Endothelial cell of umbilical vein (primary cell): Measurements from ENCODE around the gene OSBPL10. TPM values are rescaled to one million over a fixed set of nuclear protein-coding genes. Genes with fewer than 3 reads are reported as not detected.

Experiments used
- BruUV-seq: library from RNA; stranded (reverse); fragments of 400-500 nt; replicated peaks from 2 replicates; lab custom pipeline; 2021; lab: Mats Ljungman, UMichigan
- CTCF ChIA-PET: fragments of 300-600, 350-600 bp; sonication (Branson Sonifier 250); formaldehyde crosslinking; loops from one replicate; lab custom pipeline; 2021; ENCODE audit warnings: antibody characterized with exemption, inconsistent platforms; lab: Charles Lee
- POLR2A ChIA-PET: fragments of 300-600, 350-600 bp; sonication (Branson Sonifier 250); formaldehyde crosslinking; loops from one replicate; lab custom pipeline; 2021; ENCODE audit warnings: antibody characterized with exemption, inconsistent platforms; lab: Charles Lee
- DNase-seq: peaks from one replicate; pipeline ENCODE4 v3.0.0-alpha.2; 2011; ENCODE audit warnings: low read depth, low spot score
- FAIRE-seq: peaks from 2 replicates; lab custom pipeline; 2011; peaks lifted over from hg19 to GRCh38; lab: Jason Lieb, UNC
- H2AFZ ChIP-seq: 2 replicates; pipeline ENCODE4 v1.6.0; 2012; ENCODE audit warnings: low read depth, low read length, control low read depth, inconsistent platforms
- H3K27ac ChIP-seq: 2 replicates; pipeline ENCODE4 v1.5.1; 2011; ENCODE audit warnings: low read depth, mild to moderate bottlenecking, control low read depth, low read length, moderate library complexity; ENCODE audit not compliant: insufficient read depth
- H3K27me3 ChIP-seq, 2 experiments: 2 replicates each; pipeline versions ENCODE4 v1.6.0 to v1.6.1; 2011; ENCODE audit warnings: low read length in 2 of 2, mixed read lengths in 1 of 2; ENCODE audit not compliant: control insufficient read depth in 2 of 2, insufficient read depth in 2 of 2
- H3K36me3 ChIP-seq, 2 experiments: 2 replicates in 1 of 2; 3 replicates in 1 of 2; pipeline ENCODE4 v1.5.1; 2011; ENCODE audit warnings: low read length in 2 of 2, mild to moderate bottlenecking in 1 of 2, moderate library complexity in 1 of 2; ENCODE audit not compliant: control insufficient read depth in 2 of 2, insufficient read depth in 2 of 2; ENCODE audit errors: extremely low read depth in 1 of 2
- H3K4me1 ChIP-seq: 3 replicates; pipeline ENCODE4 v1.5.1; 2011; ENCODE audit warnings: mild to moderate bottlenecking, low read length; ENCODE audit not compliant: control insufficient read depth, insufficient read depth; ENCODE audit errors: extremely low read depth
- H3K4me2 ChIP-seq: 2 replicates; pipeline ENCODE4 v1.6.1; 2011; ENCODE audit warnings: low read length, control low read depth, mixed read lengths; ENCODE audit not compliant: insufficient read depth
- H3K4me3 ChIP-seq, 3 experiments: fragments of 200-600 bp in 1 of 3; sonication (generic), shearing (Covaris generic) in 1 of 3; replicated peaks in 1 of 3; 2 replicates each; pipeline ENCODE4 v1.5.1; 2011 to 2016; ENCODE audit warnings: control low read depth in 3 of 3, low read length in 3 of 3, mild to moderate bottlenecking in 2 of 3, inconsistent platforms in 1 of 3, low read depth in 1 of 3, moderate library complexity in 1 of 3; ENCODE audit not compliant: insufficient read depth in 1 of 3
- H3K79me2 ChIP-seq: 2 replicates; pipeline ENCODE4 v1.6.0; 2012; ENCODE audit warnings: low read length, inconsistent platforms; ENCODE audit not compliant: control insufficient read depth, insufficient read depth
- H3K9ac ChIP-seq: replicated peaks from 2 replicates; pipeline ENCODE3; 2011; ENCODE audit warnings: low read length, control low read depth; ENCODE audit not compliant: insufficient read depth; ENCODE audit errors: extremely low read depth
- H3K9me1 ChIP-seq: replicated peaks from 3 replicates; pipeline ENCODE4 v1.6.0; 2011; ENCODE audit warnings: mild to moderate bottlenecking, low read length; ENCODE audit not compliant: control insufficient read depth, insufficient read depth; ENCODE audit errors: extremely low read depth
- H3K9me3 ChIP-seq: replicated peaks from 2 replicates; pipeline ENCODE4 v1.5.1; 2012; ENCODE audit warnings: low read length, inconsistent platforms; ENCODE audit not compliant: control insufficient read depth, insufficient read depth
- H4K20me1 ChIP-seq: replicated peaks from 2 replicates; pipeline ENCODE3; 2011; ENCODE audit warnings: mild to moderate bottlenecking, low read length; ENCODE audit not compliant: control insufficient read depth, insufficient read depth; ENCODE audit errors: extremely low read depth
- EZH2 ChIP-seq: IDR thresholded peaks from 2 replicates; pipeline ENCODE4 v1.6.1; 2012; ENCODE audit warnings: borderline replicate concordance, low read depth, mild to moderate bottlenecking, moderate library complexity, low read length, inconsistent platforms; ENCODE audit not compliant: severe bottlenecking
- FOS ChIP-seq: IDR thresholded peaks from 2 replicates; pipeline ENCODE4 v1.6.1; 2011; ENCODE audit warnings: mild to moderate bottlenecking, low read length, moderate library complexity, borderline replicate concordance; ENCODE audit not compliant: insufficient read depth
- GATA2 ChIP-seq: IDR thresholded peaks from 2 replicates; pipeline ENCODE4 v1.7.0; 2011; ENCODE audit warnings: low read depth, mild to moderate bottlenecking, moderate library complexity, mixed read lengths, low read length; ENCODE audit not compliant: insufficient read length, insufficient read depth
- JUN ChIP-seq: IDR thresholded peaks from 2 replicates; pipeline ENCODE4 v1.6.1; 2011; ENCODE audit warnings: borderline replicate concordance, low read depth; ENCODE audit not compliant: insufficient read length, insufficient read depth
- MYC ChIP-seq: IDR thresholded peaks from one replicate; pipeline ENCODE4 v1.6.1; 2011; ENCODE audit warnings: mild to moderate bottlenecking, low read depth, low read length
- POLR2A ChIP-seq: IDR thresholded peaks from 2 replicates; pipeline ENCODE4 v1.6.1; 2012; ENCODE audit warnings: low read depth, mild to moderate bottlenecking, control low read depth, low read length
- POLR2AphosphoS5 ChIP-seq: IDR thresholded peaks from 2 replicates; pipeline ENCODE4 v1.6.1; 2012; ENCODE audit warnings: low read depth, mild to moderate bottlenecking, control low read depth, low read length, moderate library complexity; ENCODE audit not compliant: insufficient read depth
- dilution Hi-C: fragments of 300-500 bp; cut with MboI; formaldehyde crosslinking; loops from one replicate; pipeline ENCODE4 v1.15.0; 2019; ENCODE audit warnings: low sequenced_read_pairs; ENCODE audit not compliant: extremely low pct_ligation_motif_present
- intact Hi-C: fragments of 100-400 bp; cut with micrococcal nuclease; formaldehyde crosslinking; loops from one replicate; pipeline ENCODE4 v1.10.0; 2022
- polyA plus RNA-seq, 4 experiments: library from polyadenylated mRNA; depleted of rRNA in 3 of 4; stranded (reverse) in 3 of 4; unstranded in 1 of 4; fragments of >200 nt; gene quantifications; 2 replicates each; pipeline versions ENCODE4 v1.2.1 to v1.2.3, GENCODE V29; 2011 to 2012; ENCODE audit warnings: missing spikeins in 1 of 4
- total RNA-seq: library from RNA; stranded (reverse); gene quantifications from 2 replicates; pipeline ENCODE4 v1.2.3, GENCODE V29; 2021
- TF ChIP-seq, protein P1 (sequence below): IDR thresholded peaks from 2 replicates; pipeline ENCODE4 v1.6.1; 2011; ENCODE audit not compliant: insufficient read depth, insufficient read length
- TF ChIP-seq, protein P2 (sequence below), 2 donors: IDR thresholded peaks; 1 replicate in 1 of 2; 2 replicates in 1 of 2; pipeline ENCODE4 v1.5.1; 2011; ENCODE audit warnings: low read length in 2 of 2, mild to moderate bottlenecking in 2 of 2, moderate library complexity in 2 of 2, control low read depth in 1 of 2, inconsistent platforms in 1 of 2, low read depth in 1 of 2; ENCODE audit not compliant: insufficient read depth in 1 of 2; ENCODE audit errors: extremely low read depth in 1 of 2

The OSBPL10 gene
- total and polyA plus RNA-seq, 2 donors (not counting 3 experiments of a cell fraction or from before 2014, with no cell fraction given): 10.8 to 47.6 TPM

DNA sequence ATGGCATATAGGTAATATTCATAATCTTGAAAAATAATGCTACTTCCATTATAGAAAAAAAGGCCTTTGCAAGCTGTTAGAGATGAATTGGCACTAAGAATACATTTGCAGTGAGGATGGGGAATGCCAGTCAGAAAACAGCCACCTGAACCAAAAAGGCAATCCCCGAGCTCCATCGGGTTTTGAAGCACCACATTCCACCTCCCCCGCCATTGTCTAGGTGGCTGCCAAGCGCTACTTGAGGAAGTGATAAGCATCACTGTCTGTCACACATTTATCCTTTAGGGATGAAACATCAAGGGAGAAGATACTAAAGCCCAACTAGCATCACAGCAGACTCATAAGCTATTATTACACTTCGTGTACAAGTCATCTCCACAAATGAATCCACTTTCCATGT is 112.8 kb downstream of the OSBPL10 start:
- Histone ChIP-seq H3K27ac (no peak overlapping the region), H3K36me3 (peaks cover 0 to 1% of the 10 kb centered on the region in 2 experiments), H3K9me1 (no peaks in the 10 kb centered on the region), H3K4me2 (no peak overlapping the region), H3K27me3 (no peaks in the 10 kb centered on the region), H3K4me1 (no peaks in the 10 kb centered on the region), H3K9me3 (no peaks in the 10 kb centered on the region), H3K4me3 (no peak overlapping the region), H3K9ac (no peak overlapping the region), H2AFZ (no peak overlapping the region), H4K20me1 (no peaks in the 10 kb centered on the region), H3K79me2 (no peaks in the 10 kb centered on the region)
- POLR2A ChIA-PET: no interaction called here
- dilution Hi-C loops: no loop called here
- intact Hi-C loops: no loop called here
- CTCF ChIA-PET: no interaction called here
- TF ChIP-seq POLR2AphosphoS5 (no peak), MYC (no peak), EZH2 (no peak), POLR2A (no peak), GATA2 (no peak), FOS (no peak), JUN (no peak)
- TF ChIP-seq, protein P1, sequence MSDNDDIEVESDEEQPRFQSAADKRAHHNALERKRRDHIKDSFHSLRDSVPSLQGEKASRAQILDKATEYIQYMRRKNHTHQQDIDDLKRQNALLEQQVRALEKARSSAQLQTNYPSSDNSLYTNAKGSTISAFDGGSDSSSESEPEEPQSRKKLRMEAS: no peak
- TF ChIP-seq, protein P2, sequence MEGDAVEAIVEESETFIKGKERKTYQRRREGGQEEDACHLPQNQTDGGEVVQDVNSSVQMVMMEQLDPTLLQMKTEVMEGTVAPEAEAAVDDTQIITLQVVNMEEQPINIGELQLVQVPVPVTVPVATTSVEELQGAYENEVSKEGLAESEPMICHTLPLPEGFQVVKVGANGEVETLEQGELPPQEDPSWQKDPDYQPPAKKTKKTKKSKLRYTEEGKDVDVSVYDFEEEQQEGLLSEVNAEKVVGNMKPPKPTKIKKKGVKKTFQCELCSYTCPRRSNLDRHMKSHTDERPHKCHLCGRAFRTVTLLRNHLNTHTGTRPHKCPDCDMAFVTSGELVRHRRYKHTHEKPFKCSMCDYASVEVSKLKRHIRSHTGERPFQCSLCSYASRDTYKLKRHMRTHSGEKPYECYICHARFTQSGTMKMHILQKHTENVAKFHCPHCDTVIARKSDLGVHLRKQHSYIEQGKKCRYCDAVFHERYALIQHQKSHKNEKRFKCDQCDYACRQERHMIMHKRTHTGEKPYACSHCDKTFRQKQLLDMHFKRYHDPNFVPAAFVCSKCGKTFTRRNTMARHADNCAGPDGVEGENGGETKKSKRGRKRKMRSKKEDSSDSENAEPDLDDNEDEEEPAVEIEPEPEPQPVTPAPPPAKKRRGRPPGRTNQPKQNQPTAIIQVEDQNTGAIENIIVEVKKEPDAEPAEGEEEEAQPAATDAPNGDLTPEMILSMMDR (IDR thresholded peaks at IDR 0.05; ENCODE audit: extremely low read depth in 1 of 2, insufficient read depth in 1 of 2, low read depth in 1 of 2, low read length in 2 of 2): no peak
- no TSS peak for BruUV-seq
- DNase-seq: no peak
- no peak for FAIRE-seq
